ENCODE results near the gene MIER2.

- TF ChIP-seq MXI1 (IDR thresholded peaks at IDR 0.05; ENCODE audit: low read depth, low read length): no peak
- no peak for TF ChIP-seq PBX3 (IDR thresholded peaks at IDR 0.05)
- no peak for TF ChIP-seq YY1 (IDR thresholded peaks at IDR 0.05; ENCODE audit: low read depth)
Measured at GRCh38 chr19:392375-392970, 47.9 kb upstream of the MIER2 start.
